Choroid plexus epithelial cell (primary cell): ENCODE measurements around the gene AKR1D1.

ENCODE experiments used
- DNase-seq: peaks from one replicate; pipeline ENCODE4 v3.0.0-alpha.2; 2010; ENCODE audit warnings: low read depth
- H3K4me3 ChIP-seq: 2 replicates; pipeline ENCODE4 v1.5.1; 2011; ENCODE audit warnings: low read depth, mild to moderate bottlenecking, control low read depth, low read length, moderate library complexity
- CTCF ChIP-seq: conservative IDR thresholded peaks from 2 replicates; pipeline ENCODE4 v1.5.1; 2011; ENCODE audit warnings: low read depth, mild to moderate bottlenecking, control low read depth, inconsistent platforms, low read length, moderate library complexity

AKR1D1 gene

DNA sequence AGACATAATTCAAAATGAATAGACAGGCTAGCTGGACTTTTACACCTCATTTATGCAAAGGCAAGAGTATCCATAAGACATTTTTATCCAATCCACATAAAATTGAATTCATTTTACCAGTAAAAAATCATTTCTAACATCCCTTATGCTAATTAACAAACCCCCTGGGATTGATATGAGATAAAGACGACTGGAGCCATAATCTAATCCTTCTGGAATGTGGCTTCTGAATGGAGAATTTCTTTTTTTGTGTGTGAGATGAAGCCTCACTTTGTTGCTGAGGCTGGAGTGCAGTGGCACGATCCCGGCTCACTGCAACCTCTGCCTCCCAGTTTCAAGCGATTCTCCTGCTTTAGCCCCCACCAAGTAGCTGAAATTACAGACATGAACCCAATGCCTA is 90.4 kb downstream of the AKR1D1 start:
- H3K4me3 ChIP-seq, result no peak overlapping the region
- peak; percentile 14 for DNase-seq
- no peak for TF ChIP-seq CTCF

DNA sequence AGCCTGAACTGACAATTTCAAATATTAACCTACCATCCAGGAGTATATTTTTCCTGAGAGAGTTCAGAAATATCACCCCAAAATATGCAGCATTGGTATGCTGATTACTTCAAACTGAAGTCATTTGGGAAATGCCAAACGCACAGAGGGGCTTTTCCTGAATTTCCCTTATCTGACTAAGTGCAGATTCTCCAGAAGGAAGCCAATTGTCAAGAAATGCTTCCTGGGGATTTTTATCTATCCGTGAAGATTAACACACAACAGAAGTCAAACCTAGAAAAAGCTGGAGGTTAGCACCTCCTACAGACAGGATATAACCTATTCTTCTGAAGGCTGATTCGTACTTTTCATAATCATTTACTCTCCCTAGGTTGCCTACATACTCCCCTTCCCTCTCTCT is 91.0 kb downstream of the AKR1D1 start:
- no peak overlapping the region for H3K4me3 ChIP-seq
- no peak for TF ChIP-seq CTCF
- DNase-seq, result peak; percentile 21

DNA sequence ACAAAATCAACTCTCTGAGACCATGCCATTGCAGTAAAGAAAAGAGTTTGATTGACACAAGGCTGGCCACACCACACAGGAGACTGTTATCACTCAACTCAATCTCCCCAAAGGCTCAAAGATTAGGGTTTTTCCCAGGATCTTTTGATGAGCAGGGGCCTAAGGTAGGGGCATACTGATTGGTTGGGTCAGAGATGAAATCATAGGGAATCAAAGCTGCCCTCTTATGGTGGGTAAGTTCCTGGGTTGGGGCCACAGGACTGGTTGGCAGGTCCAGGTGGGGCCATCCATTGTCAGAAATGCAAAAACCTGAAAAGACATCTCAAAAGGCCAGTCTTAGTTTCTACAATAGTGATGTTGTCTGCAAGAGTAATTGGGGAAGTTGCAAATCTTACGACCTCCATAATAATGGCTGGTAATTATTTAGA is 91.6 kb downstream of the AKR1D1 start:
- no peak for TF ChIP-seq CTCF
- no peak for DNase-seq
- no peak overlapping the region for H3K4me3 ChIP-seq
